Mesendoderm (in vitro differentiated cells): Measurements from ENCODE around the gene APOD.

ENCODE experiments used
- DNase-seq: peaks from one replicate; pipeline ENCODE4 v3.0.0; 2013
- H2AK5ac ChIP-seq: 2 replicates; pipeline ENCODE4 v1.6.1; 2013; ENCODE audit warnings: low read length, inconsistent platforms
- H2BK120ac ChIP-seq: 2 replicates; pipeline ENCODE4 v1.6.1; 2013; ENCODE audit warnings: low read depth, mild to moderate bottlenecking, low read length, moderate library complexity, mixed read lengths
- H2BK15ac ChIP-seq: replicated peaks from 2 replicates; pipeline ENCODE4 v1.6.1; 2013; ENCODE audit warnings: low read depth, mild to moderate bottlenecking, moderate library complexity
- H2BK5ac ChIP-seq: 2 replicates; pipeline ENCODE4 v1.6.1; 2013; ENCODE audit warnings: low read length, inconsistent platforms
- H3K18ac ChIP-seq: 2 replicates; pipeline ENCODE4 v1.6.1; 2013; ENCODE audit warnings: mild to moderate bottlenecking, low read length, mixed read lengths
- H3K23ac ChIP-seq: one replicate; pipeline ENCODE4 v1.6.1; 2013; ENCODE audit warnings: low read length
- H3K27ac ChIP-seq: 2 replicates; pipeline ENCODE4 v1.5.1; 2013; ENCODE audit warnings: low read depth, mild to moderate bottlenecking, inconsistent platforms, low read length, moderate library complexity
- H3K27me3 ChIP-seq: 2 replicates; pipeline ENCODE4 v1.6.1; 2013; ENCODE audit warnings: low read length, control low read depth, mild to moderate bottlenecking, inconsistent platforms; ENCODE audit not compliant: insufficient read depth, poor library complexity
- H3K36me3 ChIP-seq: 2 replicates; pipeline ENCODE4 v1.6.1; 2013; ENCODE audit warnings: low read length, inconsistent platforms; ENCODE audit not compliant: control insufficient read depth, insufficient read depth
- H3K4ac ChIP-seq: one replicate; pipeline ENCODE4 v1.6.1; 2013; ENCODE audit warnings: low read depth, mild to moderate bottlenecking, low read length, moderate library complexity
- H3K4me1 ChIP-seq: 2 replicates; pipeline ENCODE4 v1.6.1; 2013; ENCODE audit warnings: low read depth, low read length, inconsistent platforms; ENCODE audit not compliant: control insufficient read depth
- H3K4me2 ChIP-seq: 2 replicates; pipeline ENCODE4 v1.6.1; 2013; ENCODE audit warnings: low read length
- H3K4me3 ChIP-seq: 2 replicates; pipeline ENCODE4 v1.5.1; 2013; ENCODE audit warnings: mild to moderate bottlenecking, low read length
- H3K56ac ChIP-seq: one replicate; pipeline ENCODE4 v1.6.1; 2013; ENCODE audit warnings: low read length
- H3K79me1 ChIP-seq: 2 replicates; pipeline ENCODE4 v1.6.1; 2013; ENCODE audit warnings: low read length, inconsistent platforms
- H3K79me2 ChIP-seq: 2 replicates; pipeline ENCODE4 v1.6.1; 2013; ENCODE audit warnings: mild to moderate bottlenecking, low read length; ENCODE audit not compliant: control insufficient read depth, insufficient read depth
- H3K9ac ChIP-seq: 2 replicates; pipeline ENCODE4 v1.6.1; 2013; ENCODE audit warnings: low read length, inconsistent platforms
- H4K5ac ChIP-seq: one replicate; pipeline ENCODE4 v1.6.1; 2013; ENCODE audit warnings: low read length
- H4K8ac ChIP-seq: one replicate; pipeline ENCODE4 v1.6.1; 2013; ENCODE audit warnings: low read depth, mild to moderate bottlenecking, control low read depth, low read length, moderate library complexity
- WGBS: extraction: QIAGEN DNeasy Blood & Tissue Kit; methylation state at CpG from one replicate; pipeline ENCODE4 v1.1.7; 2013; ENCODE audit warnings: low lambda C conversion rate, missing lambda C conversion rate; ENCODE audit not compliant: insufficient coverage; ENCODE audit errors: extremely low coverage; 5-methylcytosine and 5-hydroxymethylcytosine counted together

The APOD gene

GRCh38 chr3:195577645-195578177, 6.0 kb downstream of the APOD start:
- Histone ChIP-seq H4K5ac (no peak overlapping the region), H3K4me3 (no peak overlapping the region), H2BK15ac (no peak overlapping the region), H3K36me3 (no peaks in the 10 kb centered on the region), H3K18ac (no peak overlapping the region), H3K27me3 (no peaks in the 10 kb centered on the region), H3K4me2 (no peak overlapping the region), H3K4me1 (no peaks in the 10 kb centered on the region), H3K4ac (no peak overlapping the region), H3K9ac (no peak overlapping the region), H3K56ac (no peak overlapping the region), H4K8ac (no peak overlapping the region), H3K27ac (no peak overlapping the region), H3K79me2 (no peaks in the 10 kb centered on the region), H2BK5ac (no peak overlapping the region), H3K23ac (no peak overlapping the region), H3K79me1 (no peaks in the 10 kb centered on the region), H2BK120ac (no peak overlapping the region), H2AK5ac (no peak overlapping the region)
- no peak for DNase-seq
- WGBS = no CpG with 5 or more reads among the region's 9 CpGs

DNA sequence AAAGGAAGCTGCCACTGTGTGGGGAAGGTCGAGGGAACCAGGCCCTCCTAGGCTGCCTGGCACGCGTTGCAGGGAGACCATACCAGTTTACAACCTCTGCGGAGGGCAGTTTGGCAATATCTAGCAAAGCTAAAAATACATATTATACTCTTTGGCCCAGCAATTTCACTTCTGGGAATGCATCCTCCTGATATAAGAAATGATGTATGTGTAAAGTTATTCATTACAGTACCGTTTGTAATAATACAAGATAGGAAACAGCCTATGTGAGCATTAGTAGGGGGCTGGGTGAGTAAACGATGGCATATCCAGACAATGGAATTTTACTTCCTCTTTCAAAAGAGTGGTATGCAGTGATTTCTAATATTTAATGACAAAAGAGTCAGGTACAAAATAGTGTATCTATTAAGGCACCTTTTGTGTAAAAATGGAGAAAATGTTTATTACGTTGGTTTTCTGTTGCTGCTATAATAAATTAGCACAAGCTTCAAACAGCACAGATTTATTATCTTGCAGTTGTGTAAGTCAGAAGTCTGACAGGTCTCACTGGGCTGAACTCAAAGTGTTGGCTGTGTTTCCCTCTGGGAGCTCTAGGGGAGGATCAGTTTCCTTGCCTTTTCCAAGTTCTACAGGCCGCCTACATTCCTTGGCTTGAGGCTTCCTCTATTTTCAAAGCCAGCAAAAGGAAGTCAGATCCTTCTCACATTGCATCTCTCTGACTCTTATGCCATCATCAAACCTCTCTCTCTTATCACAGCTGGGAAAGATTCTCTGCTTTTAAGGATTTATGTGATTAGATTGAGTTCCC, 9.0 kb downstream of the APOD start:
- H2BK15ac ChIP-seq = no peak overlapping the region
- H4K5ac ChIP-seq = no peak overlapping the region
- no peak overlapping the region for H2BK120ac ChIP-seq
- H3K79me1 ChIP-seq = no peaks in the 10 kb centered on the region
- no peak overlapping the region for H3K56ac ChIP-seq
- no peaks in the 10 kb centered on the region for H3K4me1 ChIP-seq
- no peak overlapping the region for H3K27ac ChIP-seq
- no peak for DNase-seq
- no peak overlapping the region for H3K18ac ChIP-seq
- no peak overlapping the region for H4K8ac ChIP-seq
- H2AK5ac ChIP-seq = no peak overlapping the region
- no peak overlapping the region for H2BK5ac ChIP-seq
- H3K4me2 ChIP-seq = no peak overlapping the region
- no peak overlapping the region for H3K23ac ChIP-seq
- H3K4ac ChIP-seq = no peak overlapping the region
- H3K27me3 ChIP-seq = no peaks in the 10 kb centered on the region
- H3K36me3 ChIP-seq = no peaks in the 10 kb centered on the region
- H3K79me2 ChIP-seq = no peaks in the 10 kb centered on the region
- no peak overlapping the region for H3K9ac ChIP-seq
- no peak overlapping the region for H3K4me3 ChIP-seq
- no CpG with 5 or more reads among the region's 8 CpGs for WGBS

DNA sequence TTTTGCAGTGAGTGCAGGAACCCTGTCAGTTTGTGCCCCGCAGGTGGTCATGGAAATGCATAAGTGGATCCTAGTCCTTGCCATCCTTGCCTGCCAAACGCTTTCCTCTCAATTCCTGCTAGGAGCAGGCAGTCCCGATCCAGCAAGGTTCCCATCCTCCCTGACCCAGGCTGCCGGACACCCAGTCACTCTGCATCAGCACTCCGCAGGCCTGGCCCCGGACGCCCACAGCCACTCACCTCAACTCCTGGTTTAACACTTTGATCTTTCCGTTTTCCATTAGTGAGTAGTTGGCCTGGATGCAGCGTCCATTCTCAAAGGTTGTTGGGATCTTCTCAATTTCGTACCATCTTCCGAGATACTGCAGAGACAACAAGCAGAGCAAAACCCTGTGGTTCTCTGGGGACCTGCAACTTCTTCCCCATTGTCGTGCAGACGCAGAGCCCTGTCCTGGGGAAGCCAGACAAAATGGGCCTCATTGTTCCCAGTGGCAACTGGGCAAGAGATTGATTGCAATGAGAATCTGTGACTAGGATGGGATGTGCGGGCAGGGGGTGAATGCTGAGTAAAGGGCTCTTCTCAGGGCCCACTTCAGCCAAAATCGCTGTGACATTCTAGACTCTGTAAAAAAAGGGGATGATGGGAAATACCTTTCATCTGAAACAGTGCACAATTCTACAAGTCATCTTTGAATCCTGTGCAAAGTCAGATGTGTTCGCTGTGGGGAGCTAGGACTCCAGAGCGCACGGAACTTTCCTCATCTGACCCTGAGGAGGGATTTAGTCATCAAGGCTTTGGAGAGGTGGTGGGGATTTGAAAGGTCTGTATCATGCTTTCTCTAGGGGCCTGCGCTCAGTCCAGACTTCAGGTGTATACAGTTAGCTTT, 9.9 kb downstream of the APOD start:
- Histone ChIP-seq H3K36me3 (no peaks in the 10 kb centered on the region), H3K4me3 (no peak overlapping the region), H3K4me2 (no peak overlapping the region), H2AK5ac (no peak overlapping the region), H3K79me1 (no peaks in the 10 kb centered on the region), H3K18ac (no peak overlapping the region), H3K4me1 (no peaks in the 10 kb centered on the region), H3K56ac (no peak overlapping the region), H2BK120ac (no peak overlapping the region), H3K27me3 (no peaks in the 10 kb centered on the region), H3K79me2 (no peaks in the 10 kb centered on the region), H3K4ac (no peak overlapping the region), H3K27ac (no peak overlapping the region), H4K5ac (no peak overlapping the region), H4K8ac (no peak overlapping the region), H2BK15ac (no peak overlapping the region), H3K9ac (no peak overlapping the region), H3K23ac (no peak overlapping the region), H2BK5ac (no peak overlapping the region)
- DNase-seq = no peak
- WGBS = no CpG with 5 or more reads among the region's 19 CpGs

GRCh38 chr3:195571361-195571760, 12.4 kb downstream of the APOD start:
- Histone ChIP-seq H3K79me1 (no peaks in the 10 kb centered on the region), H2BK15ac (no peak overlapping the region), H3K36me3 (no peaks in the 10 kb centered on the region), H3K4me2 (no peak overlapping the region), H2AK5ac (no peak overlapping the region), H3K23ac (no peak overlapping the region), H3K56ac (no peak overlapping the region), H3K18ac (no peak overlapping the region), H3K4me3 (no peak overlapping the region), H3K4me1 (no peaks in the 10 kb centered on the region), H3K27ac (no peak overlapping the region), H2BK120ac (no peak overlapping the region), H3K4ac (no peak overlapping the region), H3K79me2 (no peaks in the 10 kb centered on the region), H3K9ac (no peak overlapping the region), H4K8ac (no peak overlapping the region), H2BK5ac (no peak overlapping the region), H3K27me3 (no peaks in the 10 kb centered on the region), H4K5ac (no peak overlapping the region)
- no peak for DNase-seq
- WGBS = no CpG with 5 or more reads among the region's 6 CpGs

- Histone ChIP-seq H2AK5ac (no peak overlapping the region), H3K9ac (no peak overlapping the region), H3K27ac (no peak overlapping the region), H3K18ac (no peak overlapping the region), H4K5ac (no peak overlapping the region), H3K4me1 (no peaks in the 10 kb centered on the region), H2BK15ac (no peak overlapping the region), H3K79me2 (no peaks in the 10 kb centered on the region), H3K4me3 (no peak overlapping the region), H2BK120ac (no peak overlapping the region), H3K27me3 (no peaks in the 10 kb centered on the region), H3K23ac (no peak overlapping the region), H3K4me2 (no peak overlapping the region), H3K79me1 (no peaks in the 10 kb centered on the region), H3K4ac (no peak overlapping the region), H3K56ac (no peak overlapping the region), H4K8ac (no peak overlapping the region), H3K36me3 (no peaks in the 10 kb centered on the region), H2BK5ac (no peak overlapping the region)
- DNase-seq = no peak
- no CpG with 5 or more reads among the region's 9 CpGs for WGBS
Measured at GRCh38 chr3:195570912-195571311, 12.8 kb downstream of the APOD start.
